Measurements from ENCODE around the gene PPP1CA.

Gene PPP1CA

DNA sequence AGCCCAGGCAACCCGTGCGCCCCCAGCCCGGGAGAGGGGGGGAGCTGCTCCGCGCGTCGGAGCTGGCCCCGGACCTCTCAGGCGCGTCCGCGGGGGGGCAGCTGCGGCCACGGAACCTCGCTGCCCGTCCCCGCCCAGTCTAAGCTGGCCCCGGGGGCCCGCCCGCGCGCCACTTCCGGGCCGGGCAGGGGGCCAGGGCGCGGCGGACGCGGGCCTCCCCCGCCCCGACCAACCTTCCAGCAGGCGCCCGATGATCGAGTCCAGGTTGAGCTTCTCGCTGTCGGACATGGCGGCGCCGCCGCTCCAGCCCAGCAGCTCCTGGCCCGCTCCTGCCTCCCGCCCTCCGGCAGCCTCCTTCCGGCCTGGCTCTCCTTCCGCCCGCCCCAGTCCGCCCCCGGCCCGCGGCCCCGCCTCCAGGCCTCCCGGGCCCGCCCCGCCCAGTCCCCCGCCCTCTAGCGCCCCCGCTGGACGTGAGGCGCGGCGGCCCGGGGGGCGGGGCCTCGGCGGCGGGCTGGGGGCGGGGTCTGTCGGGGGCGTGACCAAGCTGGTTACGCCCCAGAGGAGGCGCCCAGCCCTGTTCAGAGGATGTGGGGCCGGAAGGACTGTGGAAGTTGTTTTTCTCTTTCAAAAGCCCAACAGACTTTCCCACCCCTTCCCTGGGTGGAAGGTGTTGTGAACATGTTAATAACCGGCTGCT lies at the start of gene PPP1CA:
PPP1CA (minus strand) TSS at position 364 of the 697 bp plus-strand sequence; CDS start at position 288, 76 bp downstream.
- DNase-seq (ENCODE audit: low read depth), result peak; percentile 93

DNA sequence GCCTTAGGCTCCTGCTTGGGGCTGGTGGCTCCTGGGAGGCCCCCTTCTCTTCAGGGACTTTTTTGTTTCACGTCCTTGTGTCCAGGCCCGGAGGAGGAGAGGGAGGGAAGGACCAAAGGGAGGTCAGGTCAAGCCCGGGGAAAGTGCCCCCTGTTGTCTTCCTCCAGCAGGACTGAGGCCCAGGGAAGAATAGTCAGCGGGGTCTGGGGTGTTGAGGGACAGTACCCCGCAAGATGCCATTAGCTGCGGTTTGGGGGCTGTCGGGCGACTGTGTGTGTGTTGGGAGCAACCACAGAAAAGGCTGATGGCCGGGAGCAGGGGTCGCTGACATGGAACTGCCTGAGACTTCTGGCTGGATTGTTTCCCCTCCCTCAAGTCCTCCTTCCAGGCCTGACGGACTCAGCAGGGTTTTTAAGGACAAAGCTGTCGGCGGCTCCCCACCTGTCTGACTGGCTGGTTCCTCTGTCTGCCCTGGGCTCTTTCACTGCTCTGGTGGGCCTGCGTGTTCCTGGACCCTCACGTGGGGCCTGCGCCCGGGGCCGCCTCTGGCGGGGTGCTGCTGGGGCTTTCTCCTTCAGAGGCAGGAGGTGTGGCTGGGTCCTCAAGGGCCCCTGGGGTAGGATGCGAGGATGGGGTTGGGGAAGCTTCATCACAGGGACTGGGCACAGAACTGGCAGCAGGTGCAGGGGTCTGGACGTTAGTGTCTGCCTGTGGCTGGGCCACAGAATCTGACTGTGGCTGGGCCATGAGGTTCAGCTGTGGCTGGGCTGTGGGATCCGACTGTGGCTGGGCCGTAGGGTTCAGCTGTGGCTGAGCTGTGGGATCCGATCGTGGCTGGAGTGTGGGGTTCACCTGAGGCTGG lies 49.4 kb upstream of the PPP1CA start:
- DNase-seq (ENCODE audit: low read depth), result no peak

DNA sequence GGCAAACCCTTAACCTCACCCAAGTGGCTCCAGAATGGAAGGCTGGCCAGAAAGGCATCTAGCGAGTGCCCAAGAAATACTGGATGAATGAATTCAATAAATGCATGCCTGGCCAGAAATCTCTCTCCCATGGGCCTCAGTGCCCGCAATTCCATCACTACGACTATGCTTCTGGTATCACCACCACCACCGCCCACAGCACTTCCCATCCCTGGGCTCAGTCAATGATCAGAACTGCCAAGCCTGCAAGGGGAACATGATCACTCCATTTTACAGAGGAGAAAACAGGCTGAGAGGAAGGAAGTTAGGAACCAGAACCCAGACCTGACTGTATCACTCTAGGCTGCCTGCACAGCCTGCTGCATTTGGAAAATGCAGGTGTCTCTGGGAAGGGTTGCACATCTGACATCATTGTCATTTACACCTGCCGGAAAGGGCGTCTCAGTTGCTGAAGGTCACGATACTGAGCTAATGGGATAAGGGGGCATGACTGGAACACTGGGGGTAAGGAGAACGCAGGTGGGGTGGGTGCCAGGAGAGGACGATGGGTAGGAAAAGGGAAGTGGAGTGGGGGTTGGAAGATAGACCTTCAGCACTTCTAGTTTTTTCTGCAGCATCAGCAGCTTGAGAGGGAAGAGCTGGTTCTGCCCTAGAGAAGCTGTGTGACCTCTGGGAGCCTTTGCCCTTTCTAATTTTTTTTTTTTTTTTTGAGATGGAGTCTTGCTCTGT lies 47.6 kb upstream of the PPP1CA start:
- no peak for DNase-seq (ENCODE audit: low read depth)

DNA sequence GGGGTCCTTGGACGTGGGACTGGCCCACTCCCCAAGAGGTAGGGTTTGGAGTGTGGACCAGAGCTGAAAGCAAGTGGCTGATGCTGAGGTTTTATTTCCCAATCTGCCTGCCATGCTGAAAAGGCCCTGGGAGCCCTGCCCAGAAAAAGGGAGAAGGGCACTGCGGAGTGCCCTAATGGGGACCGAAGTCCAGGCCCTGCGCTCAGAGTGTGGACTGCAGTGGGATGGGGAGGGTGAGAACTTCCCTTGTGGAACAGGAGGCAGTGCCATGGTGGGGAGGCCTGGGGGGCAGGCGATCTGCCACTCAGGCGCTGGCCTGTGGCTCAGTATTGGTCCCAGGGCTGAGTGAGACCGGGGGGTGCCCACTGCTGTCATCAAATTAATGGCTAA lies 46.6 kb upstream of the PPP1CA start:
- no peak for DNase-seq (ENCODE audit: low read depth)

DNA sequence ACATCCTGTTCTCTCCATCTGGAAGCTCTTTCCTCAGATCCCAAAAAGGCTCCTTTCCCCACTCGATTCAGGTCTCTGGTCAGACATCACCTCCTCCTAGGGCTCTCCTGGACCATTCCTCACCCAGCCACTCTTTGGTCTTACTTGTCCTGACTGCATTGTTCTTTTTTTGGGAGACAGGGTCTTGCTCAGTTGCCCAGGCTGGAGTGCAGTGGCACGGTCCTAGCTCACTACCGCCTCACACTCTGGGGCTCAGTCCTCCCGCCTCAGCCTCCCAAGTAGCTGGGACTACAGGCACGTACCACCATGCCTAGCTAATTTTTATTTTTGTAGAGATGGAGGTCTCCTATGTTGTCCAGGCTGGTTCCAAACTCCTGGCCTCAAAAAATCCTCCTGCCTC lies 43.9 kb upstream of the PPP1CA start:
- no peak for DNase-seq (ENCODE audit: low read depth)

DNA sequence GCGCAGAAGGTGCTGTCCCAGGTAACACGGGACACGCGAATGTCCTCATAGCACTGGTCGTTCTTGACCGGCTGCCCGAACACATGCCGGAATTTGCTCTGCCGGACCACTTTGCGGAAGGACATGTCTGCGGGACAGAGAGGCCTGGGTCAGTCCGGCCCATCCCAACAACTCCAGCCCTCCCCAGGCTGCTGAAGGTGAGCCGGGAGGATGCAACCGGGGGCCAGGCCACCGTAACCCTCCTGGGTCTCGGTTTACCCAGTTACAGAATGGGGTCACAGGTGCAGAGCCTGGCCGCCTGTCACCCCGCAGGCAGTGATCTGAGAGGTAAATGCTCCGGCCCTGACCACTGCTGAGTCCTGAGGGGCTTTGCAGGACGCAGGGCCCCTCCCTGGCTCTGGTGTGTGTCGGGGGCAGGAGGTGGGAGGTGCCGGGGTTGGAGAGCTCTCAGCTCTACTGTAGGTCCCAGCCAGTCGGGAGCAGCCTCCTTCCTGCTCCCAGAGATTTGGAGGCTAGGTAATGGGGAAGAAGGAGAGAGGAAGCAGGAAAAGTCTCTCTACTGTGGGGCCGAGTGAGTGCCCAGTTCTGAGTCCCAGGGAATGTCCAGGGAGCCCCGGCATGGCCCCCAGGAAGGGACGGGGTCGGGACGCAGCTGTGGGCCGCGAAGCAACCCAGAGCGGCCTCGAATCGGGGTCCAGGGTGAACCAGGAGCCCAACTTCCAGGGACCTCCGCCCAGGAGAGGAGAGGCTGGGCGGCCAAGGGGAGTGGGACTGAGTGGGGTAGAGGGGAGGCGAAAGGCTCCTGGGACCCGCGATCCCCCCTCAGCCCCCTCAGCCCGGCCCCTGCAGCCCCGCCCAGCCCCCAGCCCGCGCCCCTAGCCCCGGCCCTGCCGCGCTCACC lies 41.1 kb upstream of the PPP1CA start:
- no peak for DNase-seq (ENCODE audit: low read depth)

DNA sequence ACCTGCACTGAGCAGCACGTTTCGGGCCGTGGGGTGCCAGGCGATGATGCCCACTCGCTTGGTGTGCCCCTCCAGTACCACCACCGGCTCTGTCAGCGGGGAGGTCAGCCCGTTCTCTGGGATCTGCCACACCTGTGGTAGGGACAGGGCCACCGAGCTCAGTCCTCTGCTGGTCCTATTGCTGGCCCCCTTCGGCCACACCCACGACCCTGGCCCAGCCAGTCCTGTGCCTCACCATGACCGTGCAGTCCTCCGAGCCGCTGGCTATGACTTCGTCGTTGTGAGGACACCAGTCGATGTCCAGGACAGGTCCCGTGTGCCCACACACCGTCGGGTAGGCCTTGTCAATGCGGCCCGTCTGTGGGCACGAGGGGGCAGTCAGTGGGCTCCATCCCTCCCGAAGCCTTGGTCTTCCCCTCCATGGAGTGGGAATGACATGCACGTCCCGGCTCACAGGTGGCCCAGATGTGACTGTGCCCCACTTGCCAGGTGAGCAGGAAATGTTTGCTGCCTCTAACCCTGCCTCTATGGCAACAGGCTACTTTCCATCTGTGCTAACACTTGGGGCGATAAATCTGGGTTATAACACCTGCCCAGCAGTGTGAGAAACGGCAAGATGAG lies 40.2 kb upstream of the PPP1CA start:
- no peak for DNase-seq (ENCODE audit: low read depth)

DNA sequence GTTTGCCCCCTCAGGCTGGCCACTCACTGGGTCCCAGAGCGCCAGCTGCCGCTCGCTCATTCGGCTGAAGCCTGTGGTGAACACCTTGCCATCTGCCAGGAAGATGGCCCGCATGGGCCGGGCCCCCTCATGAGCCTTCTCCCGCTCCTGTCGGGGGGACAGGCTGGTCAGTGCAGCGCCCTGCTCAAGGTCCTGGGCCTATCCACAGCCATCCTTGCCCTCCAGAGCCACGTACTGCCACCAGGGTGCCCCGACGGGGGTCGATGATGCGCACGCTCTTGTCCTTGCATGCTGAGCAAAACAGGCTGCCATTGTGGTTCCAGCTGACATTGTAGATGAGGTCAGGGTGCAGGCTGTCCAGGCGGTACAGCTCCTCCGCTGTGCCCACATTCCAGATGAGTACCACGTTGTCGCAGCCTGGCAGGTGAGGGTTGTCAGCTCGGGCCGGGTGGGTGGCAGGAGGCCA lies 39.5 kb upstream of the PPP1CA start:
- no peak for DNase-seq (ENCODE audit: low read depth)

DNA sequence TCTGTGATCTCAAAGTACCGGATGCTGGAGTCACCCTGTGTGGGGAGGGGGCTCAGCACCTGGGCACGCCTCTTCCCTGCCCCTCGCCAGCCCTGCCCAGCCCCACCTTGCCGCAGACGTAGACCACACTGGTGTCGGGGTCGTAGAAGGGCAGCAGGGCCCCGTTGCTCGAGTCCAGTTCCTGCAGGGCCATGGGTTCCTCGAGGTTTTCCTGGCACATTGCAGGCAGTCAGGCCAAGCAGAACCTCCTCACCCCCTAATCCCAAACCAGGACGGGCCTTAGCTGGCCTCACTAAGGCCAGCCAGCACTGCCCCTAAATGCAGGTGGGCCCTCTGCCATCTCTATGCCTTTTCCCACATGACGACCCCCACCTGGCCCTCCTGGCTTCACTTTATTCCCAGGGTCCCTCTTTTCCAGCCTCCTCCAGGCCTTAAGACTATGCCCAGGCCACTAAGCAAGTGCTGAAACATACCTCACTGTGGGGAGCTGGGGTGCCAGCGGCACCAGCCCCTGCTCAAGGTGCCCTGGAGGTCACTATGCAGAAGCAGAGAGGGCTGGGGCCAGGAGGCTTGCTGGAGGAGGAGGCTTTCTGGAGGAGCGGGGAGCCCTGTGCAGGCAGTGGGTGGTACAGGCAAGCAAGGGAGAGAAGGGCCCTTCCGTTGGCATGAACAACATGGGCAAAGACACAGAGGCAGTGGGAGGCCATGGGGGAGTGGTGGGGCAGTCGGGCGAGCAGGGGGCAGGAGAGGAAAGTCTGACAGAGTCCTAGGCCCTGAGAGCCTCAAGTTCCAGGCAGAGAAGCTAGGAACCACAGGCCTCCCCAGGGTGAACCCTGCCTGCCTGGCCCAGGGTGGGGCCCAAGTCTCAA lies 38.8 kb upstream of the PPP1CA start:
- no peak for DNase-seq (ENCODE audit: low read depth)

DNA sequence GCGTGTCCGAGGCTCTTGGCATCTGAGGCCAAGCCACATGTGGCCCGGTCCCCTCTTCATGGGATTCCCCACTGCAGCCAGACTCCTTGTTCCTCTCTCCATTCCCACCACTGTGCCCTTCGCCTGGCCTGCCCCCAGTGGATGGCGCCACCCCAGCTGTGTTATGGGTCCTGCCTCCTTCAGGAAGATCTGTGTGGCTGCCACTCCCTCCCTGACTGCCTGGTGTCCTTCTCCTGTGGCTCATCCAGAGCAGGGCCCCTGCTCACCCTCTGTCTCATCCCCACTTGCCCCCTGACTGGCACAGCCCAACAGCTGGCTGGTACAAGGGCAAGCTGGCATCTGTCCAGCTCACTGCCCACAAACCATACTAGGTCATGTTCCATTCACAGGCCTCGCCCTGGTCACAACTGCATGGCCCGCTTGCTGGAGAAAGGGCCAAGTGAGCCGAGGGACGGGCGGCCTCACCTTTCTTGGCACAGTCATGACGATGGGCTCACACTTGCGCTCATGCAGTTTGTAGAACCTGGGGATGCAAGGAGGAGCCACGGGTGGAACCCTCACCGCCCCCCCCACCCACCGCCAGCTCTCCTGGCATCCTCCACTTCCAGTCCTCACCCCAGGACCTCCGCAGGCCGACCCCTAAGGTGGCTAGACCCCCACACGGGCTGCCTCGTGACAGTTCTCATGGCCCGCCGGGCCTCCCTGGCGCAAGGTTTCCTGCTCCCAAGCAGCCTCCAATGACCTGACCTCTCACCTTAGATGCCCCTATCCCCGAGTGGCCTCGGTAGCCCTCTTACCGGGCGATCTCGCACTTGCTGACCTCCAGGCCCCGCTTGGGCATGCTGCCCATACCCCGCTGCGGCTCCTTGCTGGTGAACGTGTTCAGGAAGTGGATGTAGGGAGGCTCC lies 37.9 kb upstream of the PPP1CA start:
- DNase-seq (ENCODE audit: low read depth), result no peak

DNA sequence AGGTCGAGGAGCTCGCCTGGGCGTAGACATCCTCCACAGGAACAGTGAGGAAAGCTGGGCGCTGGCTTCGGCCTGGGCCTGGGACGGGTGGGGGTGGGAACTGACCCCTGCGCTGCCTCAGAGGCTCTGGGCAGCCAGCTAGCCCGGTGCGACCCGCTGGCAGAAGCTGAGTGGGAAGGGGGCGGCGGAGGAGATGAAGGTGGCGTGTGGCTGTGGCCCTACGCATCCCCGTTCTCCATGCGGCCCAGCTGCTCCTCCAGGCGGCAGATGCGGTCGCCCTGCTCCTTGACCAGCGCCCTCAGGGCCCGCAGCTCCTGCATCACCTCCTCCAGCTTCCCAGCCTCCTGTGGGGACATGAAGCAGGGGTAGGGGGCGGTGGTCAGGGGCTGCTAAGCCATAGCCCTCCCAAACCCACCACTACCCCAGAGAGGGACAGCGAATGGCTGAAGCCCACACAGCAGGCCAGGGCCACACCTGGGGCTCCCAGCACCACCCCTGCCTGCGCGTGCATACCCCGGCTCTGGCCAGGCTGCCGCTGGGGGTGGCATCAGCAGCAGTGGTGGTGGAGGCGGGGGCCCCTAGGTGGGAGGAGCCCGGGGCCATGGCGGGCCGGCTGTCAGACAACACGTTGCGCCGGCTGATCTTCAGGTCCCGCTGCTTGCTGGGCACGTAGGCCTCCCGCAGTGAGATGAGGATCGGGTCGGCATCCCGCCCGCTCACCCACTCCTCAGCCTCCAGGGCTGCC lies 36.7 kb upstream of the PPP1CA start:
- DNase-seq (ENCODE audit: low read depth), result peak; percentile 82

DNA sequence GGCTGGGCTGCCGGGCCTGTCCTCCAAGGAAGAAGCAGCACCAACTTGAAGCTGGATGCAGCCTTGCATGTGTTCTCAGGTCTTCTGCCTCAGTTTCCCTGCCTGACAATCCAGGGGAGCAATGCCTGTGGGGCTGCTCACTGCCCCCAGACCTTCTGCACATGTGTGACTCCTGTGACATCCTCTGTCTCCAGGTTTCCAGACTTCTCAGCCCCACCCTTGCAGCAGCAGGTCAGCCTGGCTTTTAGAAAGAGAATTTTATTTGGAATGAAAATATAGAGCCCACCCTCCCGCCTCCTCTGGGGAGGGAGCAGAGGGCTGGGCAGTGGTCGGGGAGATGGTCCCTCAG lies 36.1 kb upstream of the PPP1CA start:
- DNase-seq (ENCODE audit: low read depth), result no peak

DNA sequence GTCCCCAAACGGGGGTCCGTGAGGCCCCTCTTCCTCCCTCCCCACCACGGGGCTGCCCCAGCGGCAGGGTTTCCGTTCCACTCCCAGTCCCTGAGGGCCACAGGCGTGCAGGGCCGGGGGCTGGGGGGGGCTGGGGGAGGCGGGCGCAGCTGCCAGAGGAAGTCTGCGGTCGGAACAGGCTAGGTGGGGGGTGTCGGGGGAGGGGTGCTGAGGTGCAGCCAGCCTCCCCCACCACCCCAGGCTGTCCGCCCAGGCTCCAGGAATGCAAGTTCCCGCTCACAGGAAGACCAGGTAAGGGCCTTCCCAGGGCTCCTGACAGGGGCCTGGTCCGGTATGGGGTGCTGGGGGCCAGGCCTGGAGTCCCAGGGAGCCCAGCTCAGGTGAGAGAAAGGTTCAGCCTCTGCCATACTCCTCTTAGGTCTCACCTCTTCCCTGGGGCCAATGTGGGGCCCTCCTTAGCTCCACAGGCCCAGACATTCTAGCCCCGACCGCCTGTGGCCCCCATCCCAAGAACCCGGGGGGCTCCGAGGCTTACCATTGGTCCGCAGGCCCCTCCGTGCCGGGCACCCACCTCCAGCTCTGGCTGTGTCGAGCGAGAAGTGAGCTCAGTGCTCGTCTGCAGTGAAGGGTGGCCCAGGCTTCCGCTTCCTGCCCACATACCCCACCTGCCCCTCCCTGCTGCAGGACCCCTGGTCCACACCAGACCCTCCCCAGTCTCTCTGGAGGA lies 35.6 kb upstream of the PPP1CA start, which contains the start of gene PTPRCAP:
PTPRCAP (minus strand) TSS at position 601 of the 727 bp plus-strand sequence; CDS start at position 538, 63 bp downstream.
- DNase-seq (ENCODE audit: low read depth), result peak; percentile 58

DNA sequence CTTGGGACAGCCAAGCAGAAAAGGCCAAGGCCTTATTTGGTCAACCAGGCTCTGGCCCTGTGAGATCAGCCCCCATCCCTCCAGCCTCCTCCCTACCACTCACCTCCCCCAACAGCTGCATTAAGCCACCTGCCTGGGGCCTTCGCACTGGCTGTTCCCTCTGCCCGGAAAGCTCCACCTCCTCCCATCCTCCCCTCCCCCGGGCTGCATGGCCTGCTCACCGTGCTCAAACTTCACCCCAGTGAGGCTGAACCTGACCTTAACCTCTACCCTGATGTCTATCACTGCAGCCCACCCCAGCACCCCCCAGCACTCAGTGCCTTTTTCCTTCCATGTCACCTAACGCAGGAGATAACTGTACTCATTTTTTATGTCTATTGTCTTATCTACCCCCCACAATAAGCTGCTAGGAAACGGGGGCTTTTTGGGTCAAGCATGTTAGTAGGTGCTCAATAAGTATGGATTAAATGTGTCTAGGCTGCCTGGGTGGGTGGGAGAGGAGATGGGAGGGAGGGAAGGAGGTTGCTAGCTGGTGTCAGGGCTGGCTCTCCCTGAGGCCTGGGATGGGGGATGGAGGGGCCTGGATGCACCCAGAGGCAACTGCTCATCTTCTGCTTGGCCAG lies 34.9 kb upstream of the PPP1CA start:
- peak; percentile 75 for DNase-seq (ENCODE audit: low read depth)

DNA sequence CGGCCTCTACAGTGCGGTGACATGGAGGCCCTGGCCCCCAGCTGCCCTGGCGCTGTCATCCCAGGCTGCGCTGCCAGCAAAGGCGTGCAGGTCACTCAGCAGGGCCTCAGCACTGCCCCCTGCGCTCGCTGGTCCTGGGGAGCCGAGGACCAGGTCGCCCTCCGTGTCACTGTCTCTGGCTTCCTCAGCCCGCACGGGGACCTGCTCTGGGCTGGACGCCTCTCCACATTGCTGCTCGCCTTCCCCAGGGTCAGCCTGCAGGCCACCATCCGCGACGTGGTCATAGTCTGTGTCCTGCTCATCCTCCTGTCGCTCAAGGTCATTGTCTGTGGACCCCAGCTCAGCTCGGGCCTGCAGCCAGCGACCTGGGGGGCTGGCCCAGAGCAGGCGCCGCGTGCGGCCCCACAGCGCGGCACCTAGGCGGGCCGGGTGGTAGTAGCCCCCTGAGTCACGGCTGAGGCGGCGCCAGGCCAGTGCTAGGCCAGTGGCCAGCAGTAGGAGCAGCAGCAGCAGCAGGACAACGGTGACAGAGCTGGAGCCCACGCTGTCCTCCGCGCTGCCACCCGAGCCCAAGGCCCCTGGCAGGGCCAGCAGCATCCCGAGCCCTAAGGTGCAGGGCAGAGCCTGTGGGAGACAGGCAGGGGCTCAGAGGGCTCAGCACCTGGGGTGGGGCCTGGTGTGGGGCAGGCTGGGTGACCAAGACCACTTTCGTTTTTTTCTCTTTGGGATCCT lies 34.2 kb upstream of the PPP1CA start:
- no peak for DNase-seq (ENCODE audit: low read depth)

DNA sequence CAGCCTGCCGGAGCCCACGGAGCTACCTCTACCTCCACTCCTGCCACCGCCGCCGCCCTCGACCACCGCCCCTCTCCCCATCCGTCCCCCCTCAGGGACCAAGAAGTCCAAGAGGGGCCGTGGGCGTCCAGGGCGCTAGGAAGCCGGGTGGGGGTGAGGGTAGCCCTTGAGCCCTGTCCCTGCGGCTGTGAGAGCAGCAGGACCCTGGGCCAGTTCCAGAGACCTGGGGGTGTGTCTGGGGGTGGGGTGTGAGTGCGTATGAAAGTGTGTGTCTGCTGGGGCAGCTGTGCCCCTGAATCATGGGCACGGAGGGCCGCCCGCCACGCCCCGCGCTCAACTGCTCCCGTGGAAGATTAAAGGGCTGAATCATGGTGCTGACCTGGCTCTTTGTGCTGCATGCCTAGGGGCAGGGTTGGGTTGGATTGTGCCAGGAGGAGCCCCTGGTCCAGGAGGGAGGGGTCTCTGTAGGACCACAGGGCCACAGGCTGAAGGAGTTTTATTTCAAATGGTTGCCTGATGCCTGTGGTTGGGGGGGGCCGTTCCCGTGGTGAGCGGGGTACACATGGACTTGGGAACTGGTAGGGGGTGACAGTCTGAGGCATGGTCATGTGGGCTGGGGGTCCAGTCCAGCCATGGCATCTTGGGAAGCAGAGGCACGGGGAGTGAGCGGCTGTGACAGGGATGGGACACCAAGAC lies 33.5 kb upstream of the PPP1CA start:
- no peak for DNase-seq (ENCODE audit: low read depth)

Data from activated T-cell treated with anti-CD3 and anti-CD28 coated beads for 48 hours (primary cell).